GM06990 (cell line): ENCODE results near the gene MOSMO.

Experiments
- DNase-seq: peaks from one replicate; pipeline ENCODE4 v3.0.0-alpha.2; 2011; ENCODE audit not compliant: insufficient read length; ENCODE audit errors: extremely low read depth
- H3K27me3 ChIP-seq: replicated peaks from 2 replicates; pipeline ENCODE4 v1.6.0; 2011; ENCODE audit warnings: low read length; ENCODE audit not compliant: control insufficient read depth, insufficient read depth
- H3K36me3 ChIP-seq: 2 replicates; pipeline ENCODE4 v1.5.1; 2011; ENCODE audit warnings: low read length; ENCODE audit not compliant: control insufficient read depth, insufficient read depth
- H3K4me3 ChIP-seq: replicated peaks from 2 replicates; pipeline ENCODE4 v1.5.1; 2011; ENCODE audit warnings: low read depth, mild to moderate bottlenecking, control low read depth, low read length
- CTCF ChIP-seq: IDR thresholded peaks from 2 replicates; pipeline ENCODE4 v1.5.1; 2011; ENCODE audit warnings: low read length, control low read depth, mild to moderate bottlenecking, inconsistent platforms; ENCODE audit not compliant: insufficient read depth, poor library complexity, severe bottlenecking

MOSMO gene

GRCh38 chr16:21986692-21987246, 21.1 kb upstream of the MOSMO start:
- DNase-seq: no peak
- Histone ChIP-seq H3K36me3 (peaks cover 10% of the 10 kb centered on the region), H3K4me3 (no peak overlapping the region), H3K27me3 (no peaks in the 10 kb centered on the region)
- TF ChIP-seq CTCF: no peak

- Histone ChIP-seq H3K4me3 (no peak overlapping the region), H3K27me3 (no peaks in the 10 kb centered on the region), H3K36me3 (peaks cover 10% of the 10 kb centered on the region)
- no peak for DNase-seq
- no peak for TF ChIP-seq CTCF
These were observed 20.4 kb upstream of the MOSMO start for GRCh38 chr16:21987498-21987897.

GRCh38 chr16:21989133-21989532, 18.8 kb upstream of the MOSMO start:
- TF ChIP-seq CTCF: no peak
- DNase-seq: no peak
- no peak overlapping the region for H3K4me3 ChIP-seq
- peaks cover 8% of the 10 kb centered on the region for H3K36me3 ChIP-seq
- H3K27me3 ChIP-seq: no peaks in the 10 kb centered on the region

- Histone ChIP-seq H3K27me3 (no peaks in the 10 kb centered on the region), H3K4me3 (no peak overlapping the region), H3K36me3 (peaks cover 6% of the 10 kb centered on the region)
- no peak for TF ChIP-seq CTCF
- no peak for DNase-seq
These were observed 18.2 kb upstream of the MOSMO start for GRCh38 chr16:21989751-21990150.

GRCh38 chr16:21990381-21990944, 17.4 kb upstream of the MOSMO start:
- TF ChIP-seq CTCF: no peak
- H3K4me3 ChIP-seq: no peak overlapping the region

GRCh38 chr16:21991621-21992020, 16.3 kb upstream of the MOSMO start:
- H3K4me3 ChIP-seq: no peak overlapping the region
- no peaks in the 10 kb centered on the region for H3K27me3 ChIP-seq
- DNase-seq: no peak
- 0 out of 2 replicates have a peak, but pooled peaks cover 2% of the 10 kb centered on the region for H3K36me3 ChIP-seq
- no peak for TF ChIP-seq CTCF

More at GRCh38 chr16:21990381-21990944, 17.4 kb upstream of the MOSMO start:
- Histone ChIP-seq H3K36me3 (peaks cover 6% of the 10 kb centered on the region), H3K27me3 (no peaks in the 10 kb centered on the region)
- no peak for DNase-seq
